ENCODE data around the gene DERL2. TPM values are rescaled to one million over a fixed set of nuclear protein-coding genes. Genes with fewer than 3 reads are reported as not detected.
A peak's percentile ranks its signal among the peaks of the same experiment; 100 is the strongest.

DERL2 gene
- total and polyA plus RNA-seq, 2 of the 4 experiments (the other 2 are of a cell fraction): 27.4 to 44.2 TPM

DNA sequence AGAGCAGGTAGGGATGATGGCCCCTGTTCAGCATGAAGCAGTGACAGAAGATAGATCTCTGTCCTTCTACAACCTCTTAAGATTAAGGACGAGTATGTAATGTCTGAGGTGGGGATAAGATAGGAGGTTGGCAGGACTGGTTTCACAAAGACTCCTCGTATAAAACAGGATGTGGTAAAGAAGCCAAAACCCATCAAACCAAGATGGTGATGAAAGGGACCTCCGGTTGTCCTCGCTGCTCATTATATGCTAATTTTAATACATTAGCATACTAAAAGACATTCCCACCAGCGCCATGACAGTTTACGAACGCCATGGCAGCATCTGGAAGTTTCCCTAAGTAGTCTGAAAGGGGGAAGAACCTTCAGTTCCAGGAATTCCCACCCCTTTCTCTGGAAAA, 27.6 kb upstream of the DERL2 start:
- H3K4me1 ChIP-seq (ENCODE audit: control insufficient read depth, insufficient read depth, low read length): peaks cover 23% of the 10 kb centered on the region
- no peak overlapping the region for H3K4me2 ChIP-seq (ENCODE audit: low read depth, low read length)
- no CpG with 5 or more reads among the region's 7 CpGs for WGBS, 2 experiments (ENCODE audit: extremely low coverage in 2 of 2, insufficient read length in 1 of 2)
- no peak overlapping the region for H2BK5ac ChIP-seq (ENCODE audit: low read depth, low read length, poor library complexity, severe bottlenecking)
- H3K79me1 ChIP-seq (ENCODE audit: low read depth in 1 of 2, low read length in 2 of 2): peaks cover 9 to 28% of the 10 kb centered on the region in 2 experiments
- H4K20me1 ChIP-seq (ENCODE audit: insufficient read depth, low read length): peaks cover 3% of the 10 kb centered on the region; the same call in 1 of the 2 replicates
- no peak overlapping the region; the same call in 1 of the 2 replicates for H4K5ac ChIP-seq (ENCODE audit: low read depth, low read length)
- no peak overlapping the region for H3K9ac ChIP-seq (ENCODE audit: low read depth, low read length)
- POLR2A ChIA-PET (ENCODE audit: unreplicated experiment): no interaction called here
- DNase-seq: no peak
- TF ChIP-seq RCOR1 (IDR thresholded peaks at IDR 0.05; ENCODE audit: insufficient replicate concordance, low read length) (no peak), FOS (IDR thresholded peaks at IDR 0.05; ENCODE audit: low read depth, low read length) (no peak), CHD1 (IDR thresholded peaks at IDR 0.05; ENCODE audit: low read depth, low read length) (no peak), CEBPB (IDR thresholded peaks at IDR 0.05; ENCODE audit: low read depth, low read length) (no peak), MAFK (IDR thresholded peaks at IDR 0.05; ENCODE audit: low read depth, low read length) (no peak), POLR2A (IDR thresholded peaks at IDR 0.05; ENCODE audit: low read depth, low read length) (no peak), BHLHE40 (IDR thresholded peaks at IDR 0.05; ENCODE audit: low read depth, low read length) (no peak), SMC3 (IDR thresholded peaks at IDR 0.05; ENCODE audit: low read depth, low read length) (no peak), MAZ (IDR thresholded peaks at IDR 0.05; ENCODE audit: borderline replicate concordance, low read depth, low read length) (no peak), RAD21 (IDR thresholded peaks at IDR 0.05; ENCODE audit: low read length) (no peak), MXI1 (IDR thresholded peaks at IDR 0.05; ENCODE audit: borderline replicate concordance, low read depth, low read length) (no peak), NFE2L2 (IDR thresholded peaks at IDR 0.05; ENCODE audit: low read depth, low read length) (no peak), RFX5 (IDR thresholded peaks at IDR 0.05; ENCODE audit: low read depth, low read length) (no peak)
- TF ChIP-seq, protein P1, sequence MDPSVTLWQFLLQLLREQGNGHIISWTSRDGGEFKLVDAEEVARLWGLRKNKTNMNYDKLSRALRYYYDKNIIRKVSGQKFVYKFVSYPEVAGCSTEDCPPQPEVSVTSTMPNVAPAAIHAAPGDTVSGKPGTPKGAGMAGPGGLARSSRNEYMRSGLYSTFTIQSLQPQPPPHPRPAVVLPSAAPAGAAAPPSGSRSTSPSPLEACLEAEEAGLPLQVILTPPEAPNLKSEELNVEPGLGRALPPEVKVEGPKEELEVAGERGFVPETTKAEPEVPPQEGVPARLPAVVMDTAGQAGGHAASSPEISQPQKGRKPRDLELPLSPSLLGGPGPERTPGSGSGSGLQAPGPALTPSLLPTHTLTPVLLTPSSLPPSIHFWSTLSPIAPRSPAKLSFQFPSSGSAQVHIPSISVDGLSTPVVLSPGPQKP (IDR thresholded peaks at IDR 0.05; ENCODE audit: borderline replicate concordance, low read depth, low read length): no peak
- TF ChIP-seq, protein P2, sequence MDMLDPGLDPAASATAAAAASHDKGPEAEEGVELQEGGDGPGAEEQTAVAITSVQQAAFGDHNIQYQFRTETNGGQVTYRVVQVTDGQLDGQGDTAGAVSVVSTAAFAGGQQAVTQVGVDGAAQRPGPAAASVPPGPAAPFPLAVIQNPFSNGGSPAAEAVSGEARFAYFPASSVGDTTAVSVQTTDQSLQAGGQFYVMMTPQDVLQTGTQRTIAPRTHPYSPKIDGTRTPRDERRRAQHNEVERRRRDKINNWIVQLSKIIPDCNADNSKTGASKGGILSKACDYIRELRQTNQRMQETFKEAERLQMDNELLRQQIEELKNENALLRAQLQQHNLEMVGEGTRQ (IDR thresholded peaks at IDR 0.05; ENCODE audit: low read depth, low read length): no peak
- TF ChIP-seq, protein P3, sequence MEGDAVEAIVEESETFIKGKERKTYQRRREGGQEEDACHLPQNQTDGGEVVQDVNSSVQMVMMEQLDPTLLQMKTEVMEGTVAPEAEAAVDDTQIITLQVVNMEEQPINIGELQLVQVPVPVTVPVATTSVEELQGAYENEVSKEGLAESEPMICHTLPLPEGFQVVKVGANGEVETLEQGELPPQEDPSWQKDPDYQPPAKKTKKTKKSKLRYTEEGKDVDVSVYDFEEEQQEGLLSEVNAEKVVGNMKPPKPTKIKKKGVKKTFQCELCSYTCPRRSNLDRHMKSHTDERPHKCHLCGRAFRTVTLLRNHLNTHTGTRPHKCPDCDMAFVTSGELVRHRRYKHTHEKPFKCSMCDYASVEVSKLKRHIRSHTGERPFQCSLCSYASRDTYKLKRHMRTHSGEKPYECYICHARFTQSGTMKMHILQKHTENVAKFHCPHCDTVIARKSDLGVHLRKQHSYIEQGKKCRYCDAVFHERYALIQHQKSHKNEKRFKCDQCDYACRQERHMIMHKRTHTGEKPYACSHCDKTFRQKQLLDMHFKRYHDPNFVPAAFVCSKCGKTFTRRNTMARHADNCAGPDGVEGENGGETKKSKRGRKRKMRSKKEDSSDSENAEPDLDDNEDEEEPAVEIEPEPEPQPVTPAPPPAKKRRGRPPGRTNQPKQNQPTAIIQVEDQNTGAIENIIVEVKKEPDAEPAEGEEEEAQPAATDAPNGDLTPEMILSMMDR (conservative IDR thresholded peaks at IDR 0.05; ENCODE audit: low read depth, low read length): no peak
- peak overlapping the region; percentile 71 for H3K4ac ChIP-seq (ENCODE audit: low read depth, low read length)
- peaks cover 5% of the 10 kb centered on the region; the same call in 1 of the 2 replicates for H3K36me3 ChIP-seq (ENCODE audit: control insufficient read depth, insufficient read depth, low read length)
- dilution Hi-C loops (cut with HindIII; ENCODE audit: low sequenced_read_pairs, unreplicated experiment) (no loop called here), in situ Hi-C loops (cut with MboI; ENCODE audit: low sequenced_read_pairs) (no loop called here), intact Hi-C loops (cut with micrococcal nuclease) (no loop called here)
- H3K27me3 ChIP-seq (ENCODE audit: control insufficient read depth, insufficient read depth, low read length): no peaks in the 10 kb centered on the region
- BruUV-seq (replicated peaks): no TSS peak
- H2AK9ac ChIP-seq (replicated peaks; ENCODE audit: low read depth, low read length, poor library complexity): no peak overlapping the region
- H2AK5ac ChIP-seq (ENCODE audit: low read depth, low read length): peak overlapping the region; percentile 28; the same call in 1 of the 2 replicates
- H3K18ac ChIP-seq (ENCODE audit: low read depth, low read length): no peak overlapping the region
- H3K4me3 ChIP-seq (ENCODE audit: insufficient read depth, low read depth, low read length): no peak overlapping the region
- H3K14ac ChIP-seq (replicated peaks; ENCODE audit: low read depth, low read length): no peak overlapping the region
- H3K56ac ChIP-seq (ENCODE audit: extremely low read depth, insufficient read depth, low read length): no peak overlapping the region
- peak overlapping the region; percentile 60; the same call in 1 of the 2 replicates for H2BK20ac ChIP-seq (ENCODE audit: low read depth, low read length)
- H3K9me3 ChIP-seq (ENCODE audit: control insufficient read depth, insufficient read depth, low read length): no peaks in the 10 kb centered on the region
- H4K91ac ChIP-seq (ENCODE audit: insufficient read depth, low read depth, low read length): peak overlapping the region; percentile 59
- H2AFZ ChIP-seq (replicated peaks; ENCODE audit: low read length, poor library complexity): no peak overlapping the region
- H4K8ac ChIP-seq (ENCODE audit: low read depth in 2 of 2, low read length in 2 of 2): no peak overlapping the region
- H3K9me1 ChIP-seq (ENCODE audit: insufficient read depth, low read length): peaks cover 32% of the 10 kb centered on the region
- peak overlapping the region; percentile 17; the same call in 1 of the 3 replicates for H2BK15ac ChIP-seq (ENCODE audit: low read depth, low read length)
- CTCF ChIA-PET: no interaction called here
- H3K23ac ChIP-seq (ENCODE audit: low read depth, low read length): peak overlapping the region; percentile 22; the same call in 1 of the 2 replicates
- no peak for ATAC-seq (ENCODE audit: low read depth)
- H2BK120ac ChIP-seq (ENCODE audit: low read depth, low read length): peak overlapping the region; percentile 74
- no peak overlapping the region for H3K27ac ChIP-seq (ENCODE audit: insufficient read depth, low read length)

Data from IMR-90 (cell line).